MM.1S (cell line): ENCODE results near the gene KRT37.

ENCODE experiments used
- DNase-seq: peaks from one replicate; pipeline ENCODE4 v3.0.0-alpha.2; 2015
- H2AFZ ChIP-seq: fragments of 300-600 bp; sonication (generic); 2 replicates; pipeline ENCODE4 v1.6.0; 2016; ENCODE audit warnings: antibody characterized with exemption, low read length
- H3F3A ChIP-seq: fragments of 300-600 bp; sonication (generic); 2 replicates; pipeline ENCODE4 v1.6.1; 2016; ENCODE audit warnings: mild to moderate bottlenecking, antibody characterized with exemption, low read length, moderate library complexity, mixed read lengths; ENCODE audit not compliant: insufficient read depth
- H3K27ac ChIP-seq: fragments of 300-600 bp; sonication (generic); 2 replicates; pipeline ENCODE4 v1.5.1; 2016; ENCODE audit warnings: mild to moderate bottlenecking, low read length
- H3K27me3 ChIP-seq: fragments of 300-600 bp; sonication (generic); replicated peaks from 2 replicates; pipeline ENCODE4 v1.6.0; 2016; ENCODE audit warnings: low read length; ENCODE audit not compliant: insufficient read depth
- H3K36me3 ChIP-seq: fragments of 300-600 bp; sonication (generic); replicated peaks from 2 replicates; pipeline ENCODE4 v1.6.1; 2016; ENCODE audit warnings: mild to moderate bottlenecking, low read length, mixed read lengths; ENCODE audit not compliant: insufficient read depth
- H3K4me1 ChIP-seq: fragments of 300-600 bp; sonication (generic); 2 replicates; pipeline ENCODE4 v1.6.1; 2016; ENCODE audit warnings: low read length, mixed read lengths
- H3K4me2 ChIP-seq: fragments of 300-600 bp; sonication (generic); 2 replicates; pipeline ENCODE4 v1.6.0; 2016; ENCODE audit warnings: low read depth, low read length
- H3K4me3 ChIP-seq: fragments of 300-600 bp; sonication (generic); 2 replicates; pipeline ENCODE4 v1.5.1; 2016; ENCODE audit warnings: low read length, mixed read lengths
- H3K79me2 ChIP-seq: fragments of 300-600 bp; sonication (generic); 2 replicates; pipeline ENCODE4 v1.6.1; 2016; ENCODE audit warnings: mixed run types, low read length, mixed read lengths
- H3K9ac ChIP-seq: fragments of 300-600 bp; sonication (generic); 2 replicates; pipeline ENCODE4 v1.6.1; 2016; ENCODE audit warnings: low read length, mixed read lengths
- H3K9me2 ChIP-seq: fragments of 300-600 bp; sonication (generic); replicated peaks from 2 replicates; pipeline ENCODE4 v1.6.1; 2016; ENCODE audit warnings: mild to moderate bottlenecking, low read length, mixed read lengths; ENCODE audit not compliant: insufficient read depth
- H3K9me3 ChIP-seq: fragments of 300-600 bp; sonication (generic); replicated peaks from 2 replicates; pipeline ENCODE4 v1.6.1; 2016; ENCODE audit warnings: mild to moderate bottlenecking, low read length, mixed read lengths; ENCODE audit not compliant: insufficient read depth
- H4K20me1 ChIP-seq: fragments of 300-600 bp; sonication (generic); 2 replicates; pipeline ENCODE4 v1.6.1; 2016; ENCODE audit warnings: mild to moderate bottlenecking, low read length, moderate library complexity, mixed read lengths; ENCODE audit not compliant: insufficient read depth
- EZH2 ChIP-seq: fragments of 300-600 bp; sonication (generic); optimal IDR thresholded peaks from 2 replicates; pipeline ENCODE3; 2017; ENCODE audit warnings: low read depth, mild to moderate bottlenecking, antibody characterized with exemption, low read length, mixed read lengths
- EZH2phosphoT487 ChIP-seq: fragments of 300-600 bp; sonication (generic); IDR thresholded peaks from 2 replicates; pipeline ENCODE4 v1.6.1; 2018; ENCODE audit warnings: antibody characterized with exemption, low read length
- TF ChIP-seq, protein P1 (sequence below): fragments of 300-600 bp; sonication (generic); IDR thresholded peaks from 2 replicates; pipeline ENCODE4 v1.5.1; 2016; ENCODE audit warnings: antibody characterized with exemption, low read length, mixed read lengths

The KRT37 gene

DNA sequence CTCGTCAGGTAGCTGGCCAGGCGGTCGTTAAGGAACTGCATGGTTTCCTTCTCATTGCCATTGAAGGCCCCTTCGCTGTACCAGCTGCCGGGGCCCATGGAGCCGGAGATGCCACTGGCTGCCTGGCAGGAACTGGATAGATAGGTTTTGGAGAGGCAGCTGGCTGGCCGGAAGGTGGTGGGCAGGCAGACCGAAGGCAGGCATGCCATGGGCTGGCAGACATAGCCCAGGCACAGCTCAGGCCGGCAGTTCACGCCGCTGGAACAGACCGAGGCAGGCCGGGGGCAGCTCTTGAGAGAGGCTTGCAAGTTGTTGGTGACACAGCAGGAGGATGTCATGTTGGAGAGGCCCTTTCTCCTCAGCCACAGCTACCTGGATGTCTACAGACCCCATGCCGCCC lies 42.6 kb upstream of the KRT37 start, which contains the start of gene KRT32:
Gene KRT32 (minus strand): TSS at position 399 of the 400 bp plus-strand sequence. CDS start 61 bp downstream, at position 338.
- Histone ChIP-seq H4K20me1 (no peaks in the 10 kb centered on the region), H3K79me2 (no peaks in the 10 kb centered on the region), H3K4me1 (no peaks in the 10 kb centered on the region), H3K36me3 (no peaks in the 10 kb centered on the region), H3K9me3 (no peaks in the 10 kb centered on the region), H2AFZ (no peak within 1 kb of the TSS), H3K9ac (no peak within 1 kb of the TSS), H3K4me3 (no peak within 1 kb of the TSS), H3K27me3 (0 out of 2 replicates have a peak, but pooled peaks cover 4% of the 10 kb centered on the region), H3K9me2 (no peaks in the 10 kb centered on the region), H3F3A (no peaks in the 10 kb centered on the region), H3K4me2 (no peak within 1 kb of the TSS), H3K27ac (no peak within 1 kb of the TSS)
- no peak for DNase-seq
- TF ChIP-seq EZH2 (no peak), EZH2phosphoT487 (no peak)
- TF ChIP-seq, protein P1, sequence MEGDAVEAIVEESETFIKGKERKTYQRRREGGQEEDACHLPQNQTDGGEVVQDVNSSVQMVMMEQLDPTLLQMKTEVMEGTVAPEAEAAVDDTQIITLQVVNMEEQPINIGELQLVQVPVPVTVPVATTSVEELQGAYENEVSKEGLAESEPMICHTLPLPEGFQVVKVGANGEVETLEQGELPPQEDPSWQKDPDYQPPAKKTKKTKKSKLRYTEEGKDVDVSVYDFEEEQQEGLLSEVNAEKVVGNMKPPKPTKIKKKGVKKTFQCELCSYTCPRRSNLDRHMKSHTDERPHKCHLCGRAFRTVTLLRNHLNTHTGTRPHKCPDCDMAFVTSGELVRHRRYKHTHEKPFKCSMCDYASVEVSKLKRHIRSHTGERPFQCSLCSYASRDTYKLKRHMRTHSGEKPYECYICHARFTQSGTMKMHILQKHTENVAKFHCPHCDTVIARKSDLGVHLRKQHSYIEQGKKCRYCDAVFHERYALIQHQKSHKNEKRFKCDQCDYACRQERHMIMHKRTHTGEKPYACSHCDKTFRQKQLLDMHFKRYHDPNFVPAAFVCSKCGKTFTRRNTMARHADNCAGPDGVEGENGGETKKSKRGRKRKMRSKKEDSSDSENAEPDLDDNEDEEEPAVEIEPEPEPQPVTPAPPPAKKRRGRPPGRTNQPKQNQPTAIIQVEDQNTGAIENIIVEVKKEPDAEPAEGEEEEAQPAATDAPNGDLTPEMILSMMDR = no peak

DNA sequence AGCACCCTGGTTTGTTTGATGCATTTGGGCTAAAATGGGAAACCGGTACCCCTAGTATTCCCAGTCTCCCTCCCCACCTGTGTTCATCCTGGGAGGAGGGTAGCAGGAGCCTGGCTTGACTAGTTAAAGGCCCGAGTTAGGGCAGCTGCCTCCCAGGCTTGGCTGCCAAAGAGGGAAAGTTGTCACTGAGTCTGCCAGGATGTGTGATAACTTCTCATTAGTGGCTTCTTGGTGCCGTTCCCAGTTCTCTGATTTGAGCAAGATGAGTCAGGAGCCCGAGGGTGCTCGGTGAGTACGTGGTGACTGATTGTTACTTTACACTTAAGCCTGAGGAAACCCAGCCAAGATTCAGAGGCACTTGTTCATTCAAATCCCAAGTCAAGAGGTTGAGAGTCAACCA lies 40.3 kb upstream of the KRT37 start:
- no peaks in the 10 kb centered on the region for H3K36me3 ChIP-seq
- H3K27me3 ChIP-seq = 0 out of 2 replicates have a peak, but pooled peaks cover 4% of the 10 kb centered on the region
- H4K20me1 ChIP-seq = no peaks in the 10 kb centered on the region
- no peak overlapping the region for H2AFZ ChIP-seq
- H3K4me3 ChIP-seq = no peak overlapping the region
- H3K79me2 ChIP-seq = no peaks in the 10 kb centered on the region
- no peaks in the 10 kb centered on the region for H3K4me1 ChIP-seq
- no peak overlapping the region for H3K4me2 ChIP-seq
- H3K27ac ChIP-seq = no peak overlapping the region
- no peak for TF ChIP-seq EZH2phosphoT487
- TF ChIP-seq, protein P1 = no peak
- TF ChIP-seq EZH2 = no peak
- H3F3A ChIP-seq = no peaks in the 10 kb centered on the region
- H3K9me2 ChIP-seq = no peaks in the 10 kb centered on the region
- H3K9ac ChIP-seq = no peak overlapping the region
- H3K9me3 ChIP-seq = no peaks in the 10 kb centered on the region
- no peak for DNase-seq

DNA sequence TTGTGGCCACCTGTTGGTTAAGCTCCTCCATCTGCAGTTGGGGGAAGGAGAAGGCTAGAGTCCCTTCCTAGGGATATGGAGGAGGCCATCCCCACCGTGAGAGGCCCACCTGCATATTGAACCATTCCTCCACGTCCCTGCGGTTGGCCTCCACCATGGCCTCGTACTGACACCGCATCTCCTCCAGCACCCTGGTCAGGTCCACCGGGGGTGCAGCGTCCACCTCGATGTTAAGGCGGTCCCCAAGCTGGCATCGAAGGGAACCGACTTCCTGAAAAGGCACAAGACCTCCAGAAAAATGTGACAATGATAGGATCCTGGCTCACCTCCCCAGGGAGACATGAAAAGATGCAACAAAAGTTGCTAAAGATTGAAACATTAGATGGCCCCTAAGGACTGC lies 39.8 kb upstream of the KRT37 start:
- Histone ChIP-seq H3K9me2 (no peaks in the 10 kb centered on the region), H3K4me2 (no peak overlapping the region), H4K20me1 (no peaks in the 10 kb centered on the region), H3K79me2 (no peaks in the 10 kb centered on the region), H3K9ac (no peak overlapping the region), H3K27me3 (0 out of 2 replicates have a peak, but pooled peaks cover 4% of the 10 kb centered on the region), H3K4me1 (no peaks in the 10 kb centered on the region), H2AFZ (no peak overlapping the region), H3K9me3 (no peaks in the 10 kb centered on the region), H3K27ac (no peak overlapping the region), H3F3A (no peaks in the 10 kb centered on the region), H3K4me3 (no peak overlapping the region), H3K36me3 (no peaks in the 10 kb centered on the region)
- TF ChIP-seq EZH2 (no peak), EZH2phosphoT487 (no peak)
- TF ChIP-seq, protein P1 = no peak
- no peak for DNase-seq
